CD4-positive, alpha-beta T cell (primary cell): ENCODE data around the gene APIP. TPM values are rescaled to one million over a fixed set of nuclear protein-coding genes. Genes with fewer than 3 reads are reported as not detected.

ENCODE experiments used
- ATAC-seq: fragments of 200-7000 bp; cut with Tn5 transposase; one replicate; pipeline ENCODE4 v1.10.0; 2022; ENCODE audit warnings: mild to moderate bottlenecking; ENCODE audit not compliant: poor library complexity
- CTCF ChIA-PET: fragments of 350-600 bp; sonication (Branson Sonifier 250); formaldehyde crosslinking; loops from one replicate; lab custom pipeline; 2021; ENCODE audit warnings: antibody characterized with exemption, inconsistent platforms; lab: Charles Lee
- POLR2A ChIA-PET: fragments of 350-600 bp; sonication (Branson Sonifier 250); formaldehyde crosslinking; loops from one replicate; lab custom pipeline; 2021; ENCODE audit warnings: antibody characterized with exemption, inconsistent platforms; lab: Charles Lee
- DNase-seq, 14 experiments: peaks; one replicate each; pipeline ENCODE4 v3.0.0-alpha.2; 2013 to 2020; ENCODE audit warnings: mixed read lengths in 2 of 14
- H3K27ac ChIP-seq, 2 donors: one replicate each; pipeline versions ENCODE4 v1.5.1 to v1.7.0; 2013; ENCODE audit warnings: low read length in 2 of 2, low read depth in 1 of 2, mild to moderate bottlenecking in 1 of 2
- H3K27me3 ChIP-seq, 2 experiments: 1 replicate in 1 of 2; 2 replicates in 1 of 2; pipeline versions ENCODE4 v1.6.1 to v1.7.0; 2013; ENCODE audit warnings: low read length in 2 of 2, control low read depth in 1 of 2, mild to moderate bottlenecking in 1 of 2, moderate library complexity in 1 of 2; ENCODE audit not compliant: insufficient read depth in 2 of 2, control insufficient read depth in 1 of 2
- H3K36me3 ChIP-seq: one replicate; pipeline ENCODE4 v1.6.1; 2013; ENCODE audit warnings: low read length, control low read depth; ENCODE audit not compliant: insufficient read depth
- H3K4me1 ChIP-seq: one replicate; pipeline ENCODE4 v1.6.1; 2013; ENCODE audit warnings: low read length, control low read depth; ENCODE audit not compliant: insufficient read depth
- H3K4me3 ChIP-seq: one replicate; pipeline ENCODE4 v1.5.1; 2013; ENCODE audit warnings: mild to moderate bottlenecking, low read length, moderate library complexity
- H3K9me3 ChIP-seq, 2 experiments: 1 replicate in 1 of 2; 2 replicates in 1 of 2; pipeline versions ENCODE4 v1.6.1 to v1.7.0; 2013; ENCODE audit warnings: low read length in 2 of 2, mild to moderate bottlenecking in 2 of 2, control low read depth in 1 of 2, moderate library complexity in 1 of 2; ENCODE audit not compliant: control insufficient read depth in 1 of 2, insufficient read depth in 1 of 2
- H3K27ac Mint-ChIP-seq: one replicate; pipeline ENCODE4 v1.8.0; 2020; ENCODE audit warnings: mixed read lengths
- H3K27me3 Mint-ChIP-seq: one replicate; pipeline ENCODE4 v1.8.0; 2021; ENCODE audit warnings: mixed read lengths
- H3K36me3 Mint-ChIP-seq: one replicate; pipeline ENCODE4 v1.8.0; 2021; ENCODE audit warnings: low read depth, mixed read lengths
- H3K4me1 Mint-ChIP-seq: one replicate; pipeline ENCODE4 v1.8.0; 2021; ENCODE audit warnings: low read depth, mixed read lengths
- H3K4me3 Mint-ChIP-seq: one replicate; pipeline ENCODE4 v1.8.0; 2020; ENCODE audit warnings: mild to moderate bottlenecking, mixed read lengths
- H3K9me3 Mint-ChIP-seq: one replicate; pipeline ENCODE4 v1.8.0; 2020; ENCODE audit warnings: mixed read lengths
- intact Hi-C, 2 experiments: fragments of 100-400 bp; cut with DNase I in 1 of 2; cut with micrococcal nuclease in 1 of 2; formaldehyde crosslinking; loops; one replicate each; pipeline versions ENCODE4 v1.15.1 to v1.9.0; 2023 to 2025; cut with DNase I, micrococcal nuclease
- total RNA-seq, 174 experiments: library from RNA in 2 of 174; stranded (reverse) in 2 of 174; gene quantifications; one replicate each; pipeline ENCODE4 v1.2.3 and lab custom pipeline; 2021 to 2026
- TF ChIP-seq, protein P1 (sequence below): fragments of 200-600 bp; IDR thresholded peaks from one replicate; pipeline ENCODE4 v1.8.0; 2022; ENCODE audit warnings: antibody characterized with exemption, mild to moderate bottlenecking

APIP gene
- total RNA-seq, 2 experiments from 2014 or later, result 7.1 to 8.3 TPM

DNA sequence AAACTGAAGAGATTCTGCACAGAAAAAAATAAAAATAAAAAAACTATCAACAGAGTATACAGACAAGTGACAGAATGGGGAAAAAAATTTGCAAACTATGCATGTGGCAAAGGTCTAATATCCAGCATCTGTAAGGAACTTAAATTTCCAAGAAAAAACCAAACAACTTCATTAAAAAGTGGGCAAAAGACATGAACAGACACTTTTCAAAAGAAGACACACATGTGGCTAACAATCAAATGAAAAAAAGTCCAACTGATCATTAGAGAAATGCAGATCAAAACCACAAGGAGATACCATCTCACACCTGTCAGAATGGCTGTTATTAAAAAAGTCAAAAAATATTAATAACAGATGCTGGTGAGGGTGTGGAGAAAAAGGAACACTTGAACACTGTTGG is 64.3 kb downstream of the APIP start:
- no peaks in the 10 kb centered on the region for H3K4me1 Mint-ChIP-seq
- no peak overlapping the region for H3K4me3 ChIP-seq
- no peaks in the 10 kb centered on the region for H3K36me3 ChIP-seq
- H3K9me3 ChIP-seq, result no peaks in the 10 kb centered on the region
- ChIA-PET POLR2A (no interaction called here), CTCF (no interaction called here)
- H3K27me3 Mint-ChIP-seq, result peaks cover 13% of the 10 kb centered on the region
- DNase-seq (no peak), ATAC-seq (no peak)
- TF ChIP-seq, protein P1, sequence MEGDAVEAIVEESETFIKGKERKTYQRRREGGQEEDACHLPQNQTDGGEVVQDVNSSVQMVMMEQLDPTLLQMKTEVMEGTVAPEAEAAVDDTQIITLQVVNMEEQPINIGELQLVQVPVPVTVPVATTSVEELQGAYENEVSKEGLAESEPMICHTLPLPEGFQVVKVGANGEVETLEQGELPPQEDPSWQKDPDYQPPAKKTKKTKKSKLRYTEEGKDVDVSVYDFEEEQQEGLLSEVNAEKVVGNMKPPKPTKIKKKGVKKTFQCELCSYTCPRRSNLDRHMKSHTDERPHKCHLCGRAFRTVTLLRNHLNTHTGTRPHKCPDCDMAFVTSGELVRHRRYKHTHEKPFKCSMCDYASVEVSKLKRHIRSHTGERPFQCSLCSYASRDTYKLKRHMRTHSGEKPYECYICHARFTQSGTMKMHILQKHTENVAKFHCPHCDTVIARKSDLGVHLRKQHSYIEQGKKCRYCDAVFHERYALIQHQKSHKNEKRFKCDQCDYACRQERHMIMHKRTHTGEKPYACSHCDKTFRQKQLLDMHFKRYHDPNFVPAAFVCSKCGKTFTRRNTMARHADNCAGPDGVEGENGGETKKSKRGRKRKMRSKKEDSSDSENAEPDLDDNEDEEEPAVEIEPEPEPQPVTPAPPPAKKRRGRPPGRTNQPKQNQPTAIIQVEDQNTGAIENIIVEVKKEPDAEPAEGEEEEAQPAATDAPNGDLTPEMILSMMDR, result no peak
- no peak overlapping the region for H3K4me3 Mint-ChIP-seq
- no peak overlapping the region for H3K27ac ChIP-seq
- peaks cover 6% of the 10 kb centered on the region for H3K36me3 Mint-ChIP-seq
- H3K27me3 ChIP-seq, result no peaks in the 10 kb centered on the region
- no peaks in the 10 kb centered on the region for H3K4me1 ChIP-seq
- no peak overlapping the region for H3K27ac Mint-ChIP-seq
- intact Hi-C loops, result no loop called here
- H3K9me3 Mint-ChIP-seq, result no peaks in the 10 kb centered on the region

DNA sequence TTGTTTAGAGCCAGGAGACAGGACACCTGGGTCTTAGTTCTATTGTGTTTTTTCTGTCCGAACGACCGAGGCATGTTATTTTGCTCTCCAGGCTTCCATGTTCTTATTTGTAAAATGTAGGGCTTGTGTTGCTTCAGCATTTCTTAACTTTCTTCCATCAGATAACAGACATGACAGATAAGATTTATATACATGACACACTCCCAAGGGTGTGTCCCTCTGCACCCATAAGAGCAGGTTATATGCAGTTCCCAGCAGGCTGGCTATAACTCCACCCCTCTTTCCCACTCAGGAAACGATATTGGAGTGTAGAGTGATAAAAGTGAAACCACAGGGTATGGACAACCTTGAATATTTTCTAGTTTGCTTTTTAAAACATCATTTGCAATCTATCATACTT is 65.8 kb downstream of the APIP start:
- H3K27me3 Mint-ChIP-seq, result peaks cover 18% of the 10 kb centered on the region

DNA sequence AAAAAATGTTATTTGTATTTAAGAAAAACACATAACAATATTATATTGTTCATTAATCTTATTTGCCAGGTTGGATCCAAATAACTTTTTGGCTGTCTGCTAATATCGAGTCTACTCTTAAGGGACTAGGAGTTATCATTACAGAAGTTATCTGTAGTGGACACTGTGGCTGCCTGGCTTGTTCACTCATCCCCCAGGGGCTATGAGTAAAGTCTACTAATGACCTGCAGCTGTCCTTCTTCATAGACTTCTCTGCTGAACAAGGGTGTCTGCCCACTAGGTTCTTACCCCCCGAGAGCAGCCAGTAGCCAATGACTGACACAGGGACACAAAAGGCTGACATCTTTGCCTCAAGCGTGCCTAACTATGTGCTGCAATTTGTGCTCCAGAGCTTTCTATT is 69.7 kb downstream of the APIP start:
- no peak overlapping the region for H3K27ac ChIP-seq
- H3K4me1 Mint-ChIP-seq, result no peaks in the 10 kb centered on the region
- H3K36me3 ChIP-seq, result no peaks in the 10 kb centered on the region
- ChIA-PET CTCF (no interaction called here), POLR2A (no interaction called here)
- H3K4me3 ChIP-seq, result no peak overlapping the region
- DNase-seq (no peak), ATAC-seq (no peak)
- TF ChIP-seq, protein P1, result no peak
- H3K36me3 Mint-ChIP-seq, result no peaks in the 10 kb centered on the region
- no peak overlapping the region for H3K4me3 Mint-ChIP-seq
- no peaks in the 10 kb centered on the region for H3K9me3 ChIP-seq
- intact Hi-C loops, result no loop called here
- no peaks in the 10 kb centered on the region for H3K9me3 Mint-ChIP-seq
- peaks cover 0 to 3% of the 10 kb centered on the region in 2 experiments for H3K27me3 ChIP-seq
- no peaks in the 10 kb centered on the region for H3K4me1 ChIP-seq
- no peak overlapping the region for H3K27ac Mint-ChIP-seq
- H3K27me3 Mint-ChIP-seq, result peaks cover 21% of the 10 kb centered on the region

More for the DNA sequence above, 65.8 kb downstream of the APIP start:
- H3K9me3 ChIP-seq, result no peaks in the 10 kb centered on the region
- no peaks in the 10 kb centered on the region for H3K36me3 ChIP-seq
- no peaks in the 10 kb centered on the region for H3K4me1 ChIP-seq
- H3K4me3 ChIP-seq, result no peak overlapping the region
- no peak overlapping the region for H3K4me3 Mint-ChIP-seq
- H3K27ac ChIP-seq, result no peak overlapping the region
- H3K27ac Mint-ChIP-seq, result no peak overlapping the region
- TF ChIP-seq, protein P1, result no peak
- no peaks in the 10 kb centered on the region for H3K9me3 Mint-ChIP-seq
- no peaks in the 10 kb centered on the region for H3K4me1 Mint-ChIP-seq
- POLR2A ChIA-PET, result no interaction called here
- intact Hi-C loops, result no loop called here
- ATAC-seq, result no peak
- H3K27me3 ChIP-seq, result peaks cover 0 to 3% of the 10 kb centered on the region in 2 experiments
- H3K36me3 Mint-ChIP-seq, result no peaks in the 10 kb centered on the region
- no peak for DNase-seq
- CTCF ChIA-PET, result no interaction called here
